SW 1271 (cell line): ENCODE data around the gene POLR2J3.
"Not testable (repeated sequence)": the region's sequence is repeated elsewhere in the genome, so short reads cannot be mapped to it uniquely, and the experiment has no call there.

Source experiments
- DNase-seq, 2 experiments: peaks; one replicate each; lab custom pipeline; 2025; lab: John Stamatoyannopoulos, UW

Gene POLR2J3

DNA sequence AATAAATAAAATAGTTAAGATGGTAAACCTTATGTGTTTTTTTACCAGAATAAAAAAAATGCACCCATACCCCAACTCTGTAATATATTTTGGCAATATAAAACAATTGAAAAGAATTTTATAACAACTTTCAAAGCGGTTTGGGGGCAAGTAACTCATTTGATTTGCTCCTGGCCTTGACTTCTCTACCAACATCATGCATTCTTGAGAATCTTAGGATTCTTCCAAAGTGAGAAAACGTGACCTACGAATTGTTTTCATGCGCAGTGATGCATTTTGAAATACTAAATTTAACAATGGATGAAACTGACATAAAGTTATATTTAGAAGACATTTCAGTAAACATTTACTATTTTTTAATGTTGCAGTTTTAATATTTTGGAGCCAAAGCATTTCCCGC is 51.6 kb downstream of the POLR2J3 start:
- not testable (repeated sequence) for DNase-seq

DNA sequence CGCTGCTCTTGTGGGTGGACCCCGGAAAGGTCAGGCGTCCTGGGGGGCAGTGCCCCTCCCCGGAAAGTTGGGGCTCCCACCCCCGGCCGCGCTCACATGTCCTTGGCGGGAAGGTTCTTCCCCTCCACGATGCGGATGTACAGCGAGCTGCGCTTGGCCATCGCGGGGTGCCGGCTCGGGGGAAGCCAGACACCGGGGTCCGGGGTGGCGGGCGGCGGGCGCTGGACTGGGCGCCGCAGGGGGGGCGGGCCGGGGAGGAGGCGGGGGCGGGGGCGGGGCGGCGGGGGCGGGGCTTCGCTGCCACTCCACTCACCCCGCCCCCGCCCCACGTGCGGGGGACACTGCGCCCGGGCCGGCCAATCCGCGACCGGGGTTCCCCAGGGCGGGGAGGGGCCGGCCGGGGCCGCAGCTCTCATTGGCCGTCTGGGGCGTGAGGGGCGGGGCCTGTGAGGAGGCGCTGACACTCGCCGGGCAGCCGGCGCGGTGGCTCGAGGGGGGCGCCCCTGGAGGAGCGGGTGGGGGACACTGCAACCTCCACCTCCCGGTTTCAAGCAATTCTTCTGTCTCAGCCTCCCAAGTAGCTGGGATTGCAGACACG is 54.7 kb downstream of the POLR2J3 start, which contains the start of gene RASA4B:
RASA4B (minus strand) TSS at position 228 of the 598 bp plus-strand sequence; CDS start at position 161, 67 bp downstream.
- not testable (repeated sequence) for DNase-seq
